GM13976 (cell line): ENCODE results near the gene ATAD3A.
"Not testable (repeated sequence)": the region's sequence is repeated elsewhere in the genome, so short reads cannot be mapped to it uniquely, and the experiment has no call there.

ENCODE experiments used
- DNase-seq: peaks from one replicate; pipeline ENCODE4 v3.0.0; 2012; ENCODE audit warnings: low spot score
- CTCF ChIP-seq: IDR thresholded peaks from 2 replicates; pipeline ENCODE4 v1.5.1; 2012; ENCODE audit warnings: borderline replicate concordance, mild to moderate bottlenecking; ENCODE audit not compliant: insufficient read depth; ENCODE audit errors: extremely low read depth, missing control alignments, control extremely low read depth
- in situ Hi-C: fragments of 300-500 bp; cut with MboI; formaldehyde crosslinking; loops from one replicate; pipeline ENCODE4 v1.12.0; 2022; ENCODE audit warnings: low sequenced_read_pairs, mixed read lengths, inconsistent platforms; ENCODE audit not compliant: unreplicated experiment

ATAD3A gene

DNA sequence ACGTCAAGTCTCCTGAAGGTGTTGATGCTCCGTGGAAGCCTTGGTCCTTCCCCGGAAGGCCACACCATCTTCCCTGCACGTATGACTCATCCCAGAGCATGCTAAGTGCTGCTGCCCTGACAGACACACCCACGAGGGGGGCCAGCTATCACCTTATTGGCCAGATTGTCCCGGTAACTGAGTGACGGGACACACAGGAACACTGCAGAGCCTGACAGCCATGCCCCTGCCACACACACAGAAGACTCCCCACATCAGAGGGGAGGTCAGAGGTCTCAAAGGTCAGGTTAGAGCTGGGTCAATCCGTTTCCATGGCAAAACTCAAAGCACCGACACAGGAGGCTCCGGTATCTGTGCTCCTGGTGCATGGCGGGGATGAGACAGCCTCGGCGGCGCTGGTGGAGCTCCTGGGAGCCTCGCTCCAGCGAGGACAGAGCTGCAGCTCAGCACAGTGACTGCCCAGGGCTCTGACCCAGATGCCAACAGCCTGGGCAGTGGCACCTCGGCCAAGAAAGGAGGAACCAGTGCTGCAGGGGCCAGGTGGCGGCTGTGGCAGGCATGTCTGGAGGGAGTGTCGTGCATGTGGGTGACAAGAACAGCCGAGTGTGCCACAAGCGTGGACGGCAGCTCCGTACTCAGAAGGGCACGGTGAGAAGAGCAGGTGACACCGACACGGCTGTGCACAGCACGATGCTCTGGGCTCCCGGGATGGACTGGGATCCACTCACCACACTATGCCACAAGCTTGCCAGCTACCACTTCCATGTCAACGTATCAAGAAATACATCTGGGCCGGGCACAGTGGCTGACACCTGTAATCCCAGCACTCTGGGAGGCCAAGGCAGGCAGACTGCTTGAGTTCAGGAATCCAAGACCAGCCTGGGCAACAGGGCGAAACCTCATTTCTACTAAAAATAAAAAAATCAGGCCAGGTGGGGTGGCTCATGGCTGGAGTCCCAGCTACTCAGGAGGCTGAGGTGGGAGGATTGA is 43.3 kb downstream of the ATAD3A start:
- no peak for DNase-seq
- in situ Hi-C loops = no loop called here
- TF ChIP-seq CTCF = no peak

- no peak for TF ChIP-seq CTCF
- in situ Hi-C loops = no loop called here
Observed at GRCh38 chr1:1556505-1556904, 44.5 kb downstream of the ATAD3A start.

DNA sequence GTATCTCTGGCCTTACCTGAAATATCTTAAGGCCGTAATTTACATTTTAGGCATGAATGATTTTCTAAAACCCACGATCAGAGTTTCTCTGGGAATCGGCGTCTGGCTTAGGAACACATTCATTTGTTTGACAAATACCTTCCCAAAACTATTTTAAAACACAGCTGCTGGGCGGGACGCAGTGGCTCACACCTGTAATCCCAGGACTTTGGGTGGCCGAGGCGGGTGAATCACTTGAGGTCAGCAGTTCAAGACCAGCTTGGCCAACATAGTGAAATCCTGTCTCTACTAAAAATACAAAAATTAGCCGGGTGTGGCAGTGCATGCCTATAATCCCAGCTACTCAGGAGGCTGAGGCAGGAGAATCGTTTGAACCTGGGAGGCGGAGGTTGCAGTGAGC is 45.0 kb downstream of the ATAD3A start:
- in situ Hi-C loops = not testable (repeated sequence)

More at GRCh38 chr1:1556505-1556904, 44.5 kb downstream of the ATAD3A start:
- no peak for DNase-seq

DNA sequence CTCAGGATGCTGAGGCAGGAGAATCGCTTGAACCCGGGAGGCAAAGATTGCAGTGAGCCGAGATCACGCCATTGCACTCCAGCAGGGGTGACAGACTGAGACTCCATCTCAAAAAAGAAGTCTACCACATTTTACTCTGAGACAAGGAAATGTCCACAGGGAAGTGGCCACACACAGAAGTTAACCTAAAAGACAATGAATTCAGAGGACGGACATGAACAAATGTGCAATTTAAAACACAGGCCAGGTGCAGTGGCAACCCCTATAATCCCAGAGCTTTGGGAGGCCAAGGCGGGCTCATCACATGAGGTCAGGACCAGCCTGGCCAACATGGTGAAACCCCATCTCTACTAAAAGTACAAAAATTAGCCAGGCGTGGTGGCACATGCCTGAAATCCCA is 45.7 kb downstream of the ATAD3A start:
- in situ Hi-C loops, DNase-seq: not testable (repeated sequence)

More for the DNA sequence above, 45.0 kb downstream of the ATAD3A start:
- DNase-seq = not testable (repeated sequence)

- TF ChIP-seq CTCF = no peak
- no peak for DNase-seq
- in situ Hi-C loops = no loop called here
Observed at GRCh38 chr1:1558591-1558990, 46.6 kb downstream of the ATAD3A start.

GRCh38 chr1:1559066-1559465 is 47.1 kb downstream of the ATAD3A start:
- DNase-seq = no peak
- no peak for TF ChIP-seq CTCF
- in situ Hi-C loops = no loop called here

DNA sequence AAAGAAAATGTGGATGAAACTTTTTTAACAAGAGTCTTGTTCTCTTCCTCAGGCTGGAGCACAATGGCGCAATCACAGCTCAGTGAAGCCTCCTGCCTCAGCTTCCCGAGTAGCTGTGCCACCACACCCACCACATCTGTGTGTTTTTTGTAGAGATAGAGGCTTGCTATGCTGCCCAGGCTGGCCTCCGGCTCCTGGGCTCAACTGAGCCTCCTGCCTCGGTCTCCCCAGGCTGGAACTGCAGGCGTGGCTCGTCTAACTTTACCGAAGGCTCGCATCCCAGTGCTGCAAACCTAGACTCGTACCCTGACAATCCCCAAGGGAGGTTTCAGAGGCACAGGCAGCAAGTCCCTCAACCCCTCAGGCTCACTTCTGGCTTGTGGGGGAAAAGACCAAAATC is 48.2 kb downstream of the ATAD3A start:
- no peak for TF ChIP-seq CTCF
- in situ Hi-C loops = no loop called here
- DNase-seq = no peak

GRCh38 chr1:1561801-1562470 is 50.0 kb downstream of the ATAD3A start:
- in situ Hi-C loops = no loop called here
- no peak for TF ChIP-seq CTCF
- DNase-seq = no peak
